HCT116 (cell line): Measurements from ENCODE around the gene SIRPB1.

Experiments used
- CEBPB ChIP-seq: IDR thresholded peaks from 2 replicates; pipeline ENCODE4 v1.6.1; 2012; ENCODE audit warnings: low read depth
- EGR1 ChIP-seq: IDR thresholded peaks from 2 replicates; pipeline ENCODE4 v1.6.1; 2012; ENCODE audit warnings: low read depth
- EZH2 ChIP-seq: fragments of 200-600 bp; sonication (generic); IDR thresholded peaks from 2 replicates; pipeline ENCODE4 v1.6.1; 2017; ENCODE audit warnings: antibody characterized with exemption, mixed run types
- EZH2phosphoT487 ChIP-seq: fragments of 200-600 bp; IDR thresholded peaks from 2 replicates; pipeline ENCODE4 v1.6.1; 2018; ENCODE audit warnings: antibody characterized with exemption, borderline replicate concordance
- POLR2AphosphoS5 ChIP-seq: IDR thresholded peaks from 2 replicates; pipeline ENCODE4 v1.6.1; 2011; ENCODE audit warnings: mild to moderate bottlenecking, low read depth, low read length, moderate library complexity
- RAD21 ChIP-seq: IDR thresholded peaks from 2 replicates; pipeline ENCODE4 v1.6.1; 2012; ENCODE audit warnings: low read depth, mild to moderate bottlenecking
- TCF7L2 ChIP-seq: IDR thresholded peaks from 2 replicates; pipeline ENCODE4 v1.7.0; 2011; ENCODE audit warnings: borderline replicate concordance, inconsistent platforms; ENCODE audit not compliant: insufficient read depth, insufficient read length; ENCODE audit errors: extremely low read depth
- ZNF274 ChIP-seq: fragments of 200-500 bp; sonication (Bioruptor generic); IDR thresholded peaks from 2 replicates; pipeline ENCODE4 v1.6.1; 2014; ENCODE audit warnings: mild to moderate bottlenecking, low read depth, low read length, inconsistent platforms
- TF ChIP-seq, protein P1 (sequence below), 3 experiments: fragments of 200-600 bp in 1 of 3; sonication (generic) in 1 of 3; IDR thresholded peaks in 2 of 3; conservative IDR thresholded peaks in 1 of 3; 2 replicates each; pipeline ENCODE4 v1.5.1; 2012 to 2017; ENCODE audit warnings: low read depth in 2 of 3, low read length in 2 of 3, antibody characterized with exemption in 1 of 3, borderline replicate concordance in 1 of 3, control low read depth in 1 of 3, mild to moderate bottlenecking in 1 of 3, mixed read lengths in 1 of 3, mixed run types in 1 of 3, moderate library complexity in 1 of 3; ENCODE audit not compliant: insufficient read depth in 1 of 3
- TF ChIP-seq, protein P2 (sequence below): IDR thresholded peaks from 2 replicates; pipeline ENCODE4 v1.6.1; 2012
- TF ChIP-seq, protein P3 (sequence below): IDR thresholded peaks from 2 replicates; pipeline ENCODE4 v1.6.1; 2012; ENCODE audit warnings: low read depth
- TF ChIP-seq, protein P4 (sequence below): IDR thresholded peaks from 2 replicates; pipeline ENCODE4 v1.6.1; 2012

DNA sequence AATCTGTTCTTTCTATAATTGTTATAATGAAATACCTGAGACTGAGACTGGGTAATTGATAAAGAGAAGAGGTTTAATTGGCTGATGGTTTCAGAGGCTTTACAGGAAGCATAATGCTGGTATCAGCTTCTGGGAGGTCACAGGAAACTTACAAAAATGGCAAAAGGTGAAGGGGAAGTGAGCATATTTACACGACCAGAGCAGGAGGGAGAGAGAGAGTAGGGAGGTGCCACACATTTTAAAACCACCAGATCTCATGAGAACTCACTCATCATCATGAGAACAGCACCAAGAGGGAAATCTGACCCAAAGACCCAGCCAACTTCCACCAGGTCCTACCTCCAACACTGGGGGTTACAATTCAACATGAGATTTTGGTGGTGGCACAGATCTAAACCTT, 2.6 kb upstream of the SIRPB1 start:
- TF ChIP-seq RAD21, result no peak
- TF ChIP-seq, protein P1, sequence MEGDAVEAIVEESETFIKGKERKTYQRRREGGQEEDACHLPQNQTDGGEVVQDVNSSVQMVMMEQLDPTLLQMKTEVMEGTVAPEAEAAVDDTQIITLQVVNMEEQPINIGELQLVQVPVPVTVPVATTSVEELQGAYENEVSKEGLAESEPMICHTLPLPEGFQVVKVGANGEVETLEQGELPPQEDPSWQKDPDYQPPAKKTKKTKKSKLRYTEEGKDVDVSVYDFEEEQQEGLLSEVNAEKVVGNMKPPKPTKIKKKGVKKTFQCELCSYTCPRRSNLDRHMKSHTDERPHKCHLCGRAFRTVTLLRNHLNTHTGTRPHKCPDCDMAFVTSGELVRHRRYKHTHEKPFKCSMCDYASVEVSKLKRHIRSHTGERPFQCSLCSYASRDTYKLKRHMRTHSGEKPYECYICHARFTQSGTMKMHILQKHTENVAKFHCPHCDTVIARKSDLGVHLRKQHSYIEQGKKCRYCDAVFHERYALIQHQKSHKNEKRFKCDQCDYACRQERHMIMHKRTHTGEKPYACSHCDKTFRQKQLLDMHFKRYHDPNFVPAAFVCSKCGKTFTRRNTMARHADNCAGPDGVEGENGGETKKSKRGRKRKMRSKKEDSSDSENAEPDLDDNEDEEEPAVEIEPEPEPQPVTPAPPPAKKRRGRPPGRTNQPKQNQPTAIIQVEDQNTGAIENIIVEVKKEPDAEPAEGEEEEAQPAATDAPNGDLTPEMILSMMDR (IDR thresholded peaks at IDR 0.05 in 2 of 3, conservative IDR thresholded peaks at IDR 0.05 in 1 of 3; ENCODE audit: borderline replicate concordance in 1 of 3, insufficient read depth in 1 of 3, low read depth in 2 of 3, low read length in 2 of 3), result no peak
- TF ChIP-seq EGR1, result no peak
- TF ChIP-seq, protein P2, sequence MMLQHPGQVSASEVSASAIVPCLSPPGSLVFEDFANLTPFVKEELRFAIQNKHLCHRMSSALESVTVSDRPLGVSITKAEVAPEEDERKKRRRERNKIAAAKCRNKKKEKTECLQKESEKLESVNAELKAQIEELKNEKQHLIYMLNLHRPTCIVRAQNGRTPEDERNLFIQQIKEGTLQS, result no peak
- no peak for TF ChIP-seq POLR2AphosphoS5
- no peak for TF ChIP-seq EZH2
- TF ChIP-seq ZNF274, result no peak
- TF ChIP-seq CEBPB, result no peak
- TF ChIP-seq, protein P3, sequence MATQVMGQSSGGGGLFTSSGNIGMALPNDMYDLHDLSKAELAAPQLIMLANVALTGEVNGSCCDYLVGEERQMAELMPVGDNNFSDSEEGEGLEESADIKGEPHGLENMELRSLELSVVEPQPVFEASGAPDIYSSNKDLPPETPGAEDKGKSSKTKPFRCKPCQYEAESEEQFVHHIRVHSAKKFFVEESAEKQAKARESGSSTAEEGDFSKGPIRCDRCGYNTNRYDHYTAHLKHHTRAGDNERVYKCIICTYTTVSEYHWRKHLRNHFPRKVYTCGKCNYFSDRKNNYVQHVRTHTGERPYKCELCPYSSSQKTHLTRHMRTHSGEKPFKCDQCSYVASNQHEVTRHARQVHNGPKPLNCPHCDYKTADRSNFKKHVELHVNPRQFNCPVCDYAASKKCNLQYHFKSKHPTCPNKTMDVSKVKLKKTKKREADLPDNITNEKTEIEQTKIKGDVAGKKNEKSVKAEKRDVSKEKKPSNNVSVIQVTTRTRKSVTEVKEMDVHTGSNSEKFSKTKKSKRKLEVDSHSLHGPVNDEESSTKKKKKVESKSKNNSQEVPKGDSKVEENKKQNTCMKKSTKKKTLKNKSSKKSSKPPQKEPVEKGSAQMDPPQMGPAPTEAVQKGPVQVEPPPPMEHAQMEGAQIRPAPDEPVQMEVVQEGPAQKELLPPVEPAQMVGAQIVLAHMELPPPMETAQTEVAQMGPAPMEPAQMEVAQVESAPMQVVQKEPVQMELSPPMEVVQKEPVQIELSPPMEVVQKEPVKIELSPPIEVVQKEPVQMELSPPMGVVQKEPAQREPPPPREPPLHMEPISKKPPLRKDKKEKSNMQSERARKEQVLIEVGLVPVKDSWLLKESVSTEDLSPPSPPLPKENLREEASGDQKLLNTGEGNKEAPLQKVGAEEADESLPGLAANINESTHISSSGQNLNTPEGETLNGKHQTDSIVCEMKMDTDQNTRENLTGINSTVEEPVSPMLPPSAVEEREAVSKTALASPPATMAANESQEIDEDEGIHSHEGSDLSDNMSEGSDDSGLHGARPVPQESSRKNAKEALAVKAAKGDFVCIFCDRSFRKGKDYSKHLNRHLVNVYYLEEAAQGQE, result no peak
- TF ChIP-seq, protein P4, sequence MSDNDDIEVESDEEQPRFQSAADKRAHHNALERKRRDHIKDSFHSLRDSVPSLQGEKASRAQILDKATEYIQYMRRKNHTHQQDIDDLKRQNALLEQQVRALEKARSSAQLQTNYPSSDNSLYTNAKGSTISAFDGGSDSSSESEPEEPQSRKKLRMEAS, result no peak
- no peak for TF ChIP-seq TCF7L2
- no peak for TF ChIP-seq EZH2phosphoT487
